OCI-LY3 (cell line): Measurements from ENCODE around the gene KCNJ12.
"Not testable (repeated sequence)": the region's sequence is repeated elsewhere in the genome, so short reads cannot be mapped to it uniquely, and the experiment has no call there.

ENCODE experiments used
- CTCF ChIP-seq: fragments of 200-600, 300-600 bp; sonication (generic); IDR thresholded peaks from 2 replicates; pipeline ENCODE4 v1.5.1; 2014; ENCODE audit warnings: antibody characterized with exemption, low read length, low read depth
- EZH2phosphoT487 ChIP-seq: fragments of 200-600 bp; shearing (Covaris generic); IDR thresholded peaks from 2 replicates; pipeline ENCODE4 v1.6.1; 2018; ENCODE audit warnings: antibody characterized with exemption, mixed run types, low read depth

DNA sequence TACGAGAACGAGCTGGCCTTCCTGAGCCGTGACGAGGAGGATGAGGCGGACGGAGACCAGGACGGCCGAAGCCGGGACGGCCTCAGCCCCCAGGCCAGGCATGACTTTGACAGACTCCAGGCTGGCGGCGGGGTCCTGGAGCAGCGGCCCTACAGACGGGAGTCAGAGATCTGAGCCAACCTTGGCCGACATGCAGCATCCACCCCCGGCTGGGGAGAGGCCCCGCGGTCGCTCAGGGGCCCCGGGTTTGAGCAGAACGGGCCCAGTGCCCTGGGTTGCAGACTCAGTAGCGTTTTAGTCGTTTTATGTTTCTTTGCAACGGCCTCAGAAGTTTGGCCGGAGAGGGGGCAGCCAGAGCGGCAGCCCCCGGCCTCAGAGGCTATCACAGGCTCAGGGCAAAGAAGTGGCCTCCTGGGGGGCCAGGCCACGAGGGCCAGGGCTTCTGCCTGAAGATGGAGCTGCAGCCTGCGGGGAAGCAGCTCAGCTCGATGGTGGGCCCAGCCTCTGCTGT, 40.4 kb downstream of the KCNJ12 start:
- not testable (repeated sequence) for TF ChIP-seq CTCF, EZH2phosphoT487
